SK-N-SH (cell line): ENCODE data around the gene TSSC4. TPM values are rescaled to one million over a fixed set of nuclear protein-coding genes. Genes with fewer than 3 reads are reported as not detected.

ENCODE experiments used
- CTCF ChIA-PET: fragments of 300-600, 350-600 bp; formaldehyde crosslinking; extraction: SDS; loops from one replicate; lab custom pipeline; 2021; lab: Yijun Ruan, JAX
- POLR2A ChIA-PET: fragments of 350-600 bp; sonication (Branson Sonifier 250); formaldehyde crosslinking; extraction: SDS; loops from one replicate; lab custom pipeline; 2020; ENCODE audit warnings: antibody characterized with exemption, inconsistent platforms; lab: Yijun Ruan, JAX
- DNase-seq: peaks from one replicate; pipeline ENCODE4 v3.0.0; 2012
- H2AFZ ChIP-seq: fragments of 200-600 bp; sonication (generic); 2 replicates; pipeline ENCODE4 v1.8.1; 2016; ENCODE audit warnings: antibody characterized with exemption, mild to moderate bottlenecking, low read depth
- H3F3A ChIP-seq: fragments of 200-600 bp; sonication (generic); replicated peaks from 2 replicates; pipeline ENCODE3; 2016; ENCODE audit warnings: antibody characterized with exemption, mild to moderate bottlenecking; ENCODE audit not compliant: insufficient read depth
- H3K27ac ChIP-seq, 2 experiments: fragments of 200-500 bp in 1 of 2; fragments of 200-600 bp in 1 of 2; sonication (Bioruptor generic) in 1 of 2; sonication (generic), shearing (Covaris generic) in 1 of 2; 2 replicates each; pipeline versions ENCODE4 v1.5.1 to v1.6.1; 2014 to 2016; ENCODE audit warnings: low read depth in 2 of 2, inconsistent platforms in 1 of 2, low read length in 1 of 2, mild to moderate bottlenecking in 1 of 2, mixed read lengths in 1 of 2
- H3K27me3 ChIP-seq: fragments of 200-600 bp; sonication (generic), shearing (Covaris generic); 2 replicates; pipeline ENCODE4 v1.6.1; 2016; ENCODE audit warnings: mixed run types; ENCODE audit not compliant: insufficient read depth
- H3K36me3 ChIP-seq, 2 experiments: fragments of 200-500 bp in 1 of 2; fragments of 200-600 bp in 1 of 2; sonication (Bioruptor generic) in 1 of 2; sonication (generic) in 1 of 2; replicated peaks in 1 of 2; 2 replicates each; pipeline versions ENCODE3 to v1.5.1; 2014 to 2016; ENCODE audit warnings: low read length in 1 of 2, mild to moderate bottlenecking in 1 of 2; ENCODE audit not compliant: insufficient read depth in 2 of 2, control insufficient read depth in 1 of 2
- H3K4me1 ChIP-seq, 2 experiments: fragments of 200-500 bp in 1 of 2; fragments of 200-600 bp in 1 of 2; sonication (Bioruptor generic) in 1 of 2; sonication (generic), shearing (Covaris generic) in 1 of 2; 2 replicates each; pipeline versions ENCODE4 v1.5.1 to v1.6.1; 2014 to 2016; ENCODE audit warnings: low read depth in 1 of 2, low read length in 1 of 2, mixed run types in 1 of 2; ENCODE audit not compliant: insufficient read depth in 2 of 2, control insufficient read depth in 1 of 2
- H3K4me2 ChIP-seq: fragments of 200-600 bp; sonication (generic), shearing (Covaris generic); 2 replicates; pipeline ENCODE4 v1.6.1; 2017; ENCODE audit warnings: mixed run types
- H3K4me3 ChIP-seq, 2 experiments: fragments of 200-500 bp in 1 of 2; fragments of 200-600 bp in 1 of 2; sonication (Bioruptor generic) in 1 of 2; sonication (generic), shearing (Covaris generic) in 1 of 2; 2 replicates each; pipeline versions ENCODE4 v1.5.1 to v1.8.1; 2014 to 2016; ENCODE audit warnings: low read depth in 2 of 2, inconsistent platforms in 1 of 2, low read length in 1 of 2, mild to moderate bottlenecking in 1 of 2, mixed read lengths in 1 of 2, moderate library complexity in 1 of 2
- H3K79me2 ChIP-seq: fragments of 200-600 bp; sonication (generic); 2 replicates; pipeline ENCODE4 v1.8.1; 2017; ENCODE audit warnings: mild to moderate bottlenecking; ENCODE audit not compliant: insufficient read depth
- H3K9ac ChIP-seq: fragments of 200-600 bp; sonication (generic); 2 replicates; pipeline ENCODE4 v1.6.1; 2017; ENCODE audit warnings: mixed run types
- H3K9me2 ChIP-seq: fragments of 200-600 bp; sonication (generic); 2 replicates; pipeline ENCODE4 v1.6.1; 2017; ENCODE audit warnings: mixed run types
- H3K9me3 ChIP-seq: fragments of 200-600 bp; sonication (generic); 2 replicates; pipeline ENCODE4 v1.6.1; 2017; ENCODE audit warnings: mixed run types, mild to moderate bottlenecking, moderate library complexity
- H4K20me1 ChIP-seq: fragments of 200-600 bp; sonication (generic); 2 replicates; pipeline ENCODE4 v1.6.1; 2017; ENCODE audit warnings: mild to moderate bottlenecking, mixed run types; ENCODE audit not compliant: insufficient read depth
- ELF1 ChIP-seq: IDR thresholded peaks from 2 replicates; pipeline ENCODE4 v1.4.0; 2012
- EZH2phosphoT487 ChIP-seq: fragments of 200-600 bp; sonication (generic); IDR thresholded peaks from 2 replicates; pipeline ENCODE4 v1.6.1; 2017; ENCODE audit warnings: low read depth, mixed run types, mild to moderate bottlenecking, antibody characterized with exemption, moderate library complexity, borderline replicate concordance
- FOSL2 ChIP-seq: IDR thresholded peaks from 2 replicates; pipeline ENCODE4 v1.4.0; 2012; ENCODE audit warnings: low read depth, mild to moderate bottlenecking, moderate library complexity, borderline replicate concordance
- GABPA ChIP-seq: IDR thresholded peaks from 2 replicates; pipeline ENCODE4 v1.4.0; 2012; ENCODE audit warnings: low read depth, mild to moderate bottlenecking
- JUND ChIP-seq: IDR thresholded peaks from 2 replicates; pipeline ENCODE4 v1.4.0; 2012
- RCOR1 ChIP-seq: fragments of 150-350 bp; IDR thresholded peaks from 2 replicates; pipeline ENCODE4 v1.6.1; 2017; ENCODE audit warnings: antibody characterized with exemption, low read length
- RFX5 ChIP-seq: IDR thresholded peaks from 2 replicates; pipeline ENCODE4 v1.6.1; 2012; ENCODE audit warnings: mild to moderate bottlenecking, improper control_type of control experiment, low read length
- TAF1 ChIP-seq: IDR thresholded peaks from 2 replicates; pipeline ENCODE4 v1.6.1; 2012; ENCODE audit warnings: low read depth, mild to moderate bottlenecking, low read length, moderate library complexity, borderline replicate concordance
- TCF12 ChIP-seq: IDR thresholded peaks from 2 replicates; pipeline ENCODE4 v1.4.0; 2012
- TEAD4 ChIP-seq: IDR thresholded peaks from 2 replicates; pipeline ENCODE4 v1.4.0; 2012; ENCODE audit warnings: mild to moderate bottlenecking, borderline replicate concordance; ENCODE audit not compliant: insufficient read depth
- ZBTB33 ChIP-seq: IDR thresholded peaks from 2 replicates; pipeline ENCODE4 v1.4.0; 2012; ENCODE audit warnings: low read depth, borderline replicate concordance
- WGBS: methylation state at CpG from one replicate; pipeline ENCODE4 v1.1.6; 2017; ENCODE audit warnings: low lambda C conversion rate; 5-methylcytosine and 5-hydroxymethylcytosine counted together
- polyA plus RNA-seq, 3 experiments: library from polyadenylated mRNA; depleted of rRNA; stranded (reverse); fragments of >200 nt; gene quantifications; 2 replicates each; pipeline ENCODE4 v1.2.3, GENCODE V29; 2012
- TF ChIP-seq, protein P1 (sequence below): IDR thresholded peaks from 2 replicates; pipeline ENCODE4 v1.6.1; 2012; ENCODE audit warnings: mild to moderate bottlenecking, low read depth, low read length, moderate library complexity
- TF ChIP-seq, protein P2 (sequence below): IDR thresholded peaks from 2 replicates; pipeline ENCODE4; 2012
- TF ChIP-seq, protein P3 (sequence below): fragments of 150-350 bp; IDR thresholded peaks from 2 replicates; pipeline ENCODE4 v1.6.1; 2017; ENCODE audit warnings: antibody characterized with exemption, low read length, low read depth, borderline replicate concordance

Gene TSSC4
- polyA plus RNA-seq, 1 of the 3 experiments (the other 2 are of a cell fraction), result 45.1 TPM

DNA sequence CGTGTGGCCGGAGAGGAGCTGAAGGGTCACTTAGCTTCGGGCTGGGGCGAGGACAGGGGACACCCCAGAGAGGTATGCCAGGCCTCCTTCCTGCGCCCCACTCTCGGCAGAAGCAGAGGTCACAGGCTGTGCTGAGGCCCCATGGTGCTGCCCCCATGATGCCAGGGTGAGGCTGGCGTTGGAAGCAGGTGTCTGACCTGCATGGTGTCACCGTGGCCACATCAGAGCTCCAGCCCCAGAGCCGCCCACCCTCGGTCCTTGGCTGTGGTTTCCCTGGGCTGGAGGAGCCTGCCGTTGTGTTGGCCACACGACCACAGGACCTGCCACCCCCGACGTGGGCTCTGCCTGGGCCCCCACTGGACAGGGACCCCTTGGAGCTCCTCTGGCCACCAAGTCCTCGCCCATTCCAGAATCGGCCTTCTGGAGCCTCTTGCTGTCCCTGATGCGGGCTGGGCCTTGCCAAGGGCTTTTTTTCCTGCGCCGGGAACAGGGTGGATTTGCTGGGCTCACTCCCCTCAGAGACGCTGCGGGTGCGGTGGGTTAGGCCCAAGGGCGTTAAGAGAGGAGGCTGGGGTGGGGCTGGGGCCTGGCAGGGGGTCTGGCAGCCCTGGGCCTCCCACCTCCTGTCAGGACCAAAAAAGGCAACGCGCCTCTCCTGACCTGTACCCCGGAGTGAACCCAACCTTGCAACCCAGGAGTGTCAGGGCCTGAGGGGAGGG is 8.2 kb upstream of the TSSC4 start:
- Histone ChIP-seq H3K79me2 (peaks cover 38% of the 10 kb centered on the region), H3K9ac (no peak overlapping the region), H3K9me2 (no peaks in the 10 kb centered on the region), H3K4me3 (no peak overlapping the region), H3K4me2 (no peak overlapping the region), H3K9me3 (no peaks in the 10 kb centered on the region), H3K27ac (no peak overlapping the region), H4K20me1 (peaks cover 62% of the 10 kb centered on the region), H3K36me3 (peaks cover 5 to 49% of the 10 kb centered on the region in 2 experiments), H2AFZ (no peak overlapping the region), H3K27me3 (no peaks in the 10 kb centered on the region), H3K4me1 (peaks cover 2 to 15% of the 10 kb centered on the region in 2 experiments; a peak in 2 of 4 replicates), H3F3A (no peaks in the 10 kb centered on the region)
- WGBS, result 96% methylated on average over 20 of the region's 26 CpGs
- CTCF ChIA-PET, result interaction anchor here (1.1 to 1.5 kb wide), 2 partner anchors 28 to 87 kb away, joined by 4 to 5 read pairs; no protein-coding TSS in a partner anchor
- POLR2A ChIA-PET, result no interaction called here
- DNase-seq, result no peak
- TF ChIP-seq TCF12, result no peak
- no peak for TF ChIP-seq TAF1
- no peak for TF ChIP-seq ZBTB33
- TF ChIP-seq, protein P1, sequence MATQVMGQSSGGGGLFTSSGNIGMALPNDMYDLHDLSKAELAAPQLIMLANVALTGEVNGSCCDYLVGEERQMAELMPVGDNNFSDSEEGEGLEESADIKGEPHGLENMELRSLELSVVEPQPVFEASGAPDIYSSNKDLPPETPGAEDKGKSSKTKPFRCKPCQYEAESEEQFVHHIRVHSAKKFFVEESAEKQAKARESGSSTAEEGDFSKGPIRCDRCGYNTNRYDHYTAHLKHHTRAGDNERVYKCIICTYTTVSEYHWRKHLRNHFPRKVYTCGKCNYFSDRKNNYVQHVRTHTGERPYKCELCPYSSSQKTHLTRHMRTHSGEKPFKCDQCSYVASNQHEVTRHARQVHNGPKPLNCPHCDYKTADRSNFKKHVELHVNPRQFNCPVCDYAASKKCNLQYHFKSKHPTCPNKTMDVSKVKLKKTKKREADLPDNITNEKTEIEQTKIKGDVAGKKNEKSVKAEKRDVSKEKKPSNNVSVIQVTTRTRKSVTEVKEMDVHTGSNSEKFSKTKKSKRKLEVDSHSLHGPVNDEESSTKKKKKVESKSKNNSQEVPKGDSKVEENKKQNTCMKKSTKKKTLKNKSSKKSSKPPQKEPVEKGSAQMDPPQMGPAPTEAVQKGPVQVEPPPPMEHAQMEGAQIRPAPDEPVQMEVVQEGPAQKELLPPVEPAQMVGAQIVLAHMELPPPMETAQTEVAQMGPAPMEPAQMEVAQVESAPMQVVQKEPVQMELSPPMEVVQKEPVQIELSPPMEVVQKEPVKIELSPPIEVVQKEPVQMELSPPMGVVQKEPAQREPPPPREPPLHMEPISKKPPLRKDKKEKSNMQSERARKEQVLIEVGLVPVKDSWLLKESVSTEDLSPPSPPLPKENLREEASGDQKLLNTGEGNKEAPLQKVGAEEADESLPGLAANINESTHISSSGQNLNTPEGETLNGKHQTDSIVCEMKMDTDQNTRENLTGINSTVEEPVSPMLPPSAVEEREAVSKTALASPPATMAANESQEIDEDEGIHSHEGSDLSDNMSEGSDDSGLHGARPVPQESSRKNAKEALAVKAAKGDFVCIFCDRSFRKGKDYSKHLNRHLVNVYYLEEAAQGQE, result no peak
- TF ChIP-seq, protein P2, sequence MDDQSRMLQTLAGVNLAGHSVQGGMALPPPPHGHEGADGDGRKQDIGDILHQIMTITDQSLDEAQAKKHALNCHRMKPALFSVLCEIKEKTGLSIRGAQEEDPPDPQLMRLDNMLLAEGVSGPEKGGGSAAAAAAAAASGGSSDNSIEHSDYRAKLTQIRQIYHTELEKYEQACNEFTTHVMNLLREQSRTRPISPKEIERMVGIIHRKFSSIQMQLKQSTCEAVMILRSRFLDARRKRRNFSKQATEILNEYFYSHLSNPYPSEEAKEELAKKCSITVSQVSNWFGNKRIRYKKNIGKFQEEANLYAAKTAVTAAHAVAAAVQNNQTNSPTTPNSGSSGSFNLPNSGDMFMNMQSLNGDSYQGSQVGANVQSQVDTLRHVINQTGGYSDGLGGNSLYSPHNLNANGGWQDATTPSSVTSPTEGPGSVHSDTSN, result no peak
- no peak for TF ChIP-seq RFX5
- no peak for TF ChIP-seq GABPA
- no peak for TF ChIP-seq ELF1
- TF ChIP-seq EZH2phosphoT487, result no peak
- TF ChIP-seq, protein P3, sequence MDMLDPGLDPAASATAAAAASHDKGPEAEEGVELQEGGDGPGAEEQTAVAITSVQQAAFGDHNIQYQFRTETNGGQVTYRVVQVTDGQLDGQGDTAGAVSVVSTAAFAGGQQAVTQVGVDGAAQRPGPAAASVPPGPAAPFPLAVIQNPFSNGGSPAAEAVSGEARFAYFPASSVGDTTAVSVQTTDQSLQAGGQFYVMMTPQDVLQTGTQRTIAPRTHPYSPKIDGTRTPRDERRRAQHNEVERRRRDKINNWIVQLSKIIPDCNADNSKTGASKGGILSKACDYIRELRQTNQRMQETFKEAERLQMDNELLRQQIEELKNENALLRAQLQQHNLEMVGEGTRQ, result no peak
- no peak for TF ChIP-seq TEAD4
- TF ChIP-seq FOSL2, result no peak
- TF ChIP-seq RCOR1, result no peak
- TF ChIP-seq JUND, result no peak
